SU-DHL-6 (cell line): ENCODE measurements around the gene SYT8.

Experiments used
- H2AFZ ChIP-seq: fragments of 200-600 bp; sonication (generic); 2 replicates; pipeline ENCODE4 v1.6.1; 2014; ENCODE audit warnings: low read depth, mild to moderate bottlenecking, moderate library complexity, mixed read lengths, antibody characterized with exemption, low read length; ENCODE audit not compliant: severe bottlenecking
- H3F3A ChIP-seq: fragments of 200-600 bp; shearing (Covaris generic); 2 replicates; pipeline ENCODE4 v1.6.0; 2016; ENCODE audit warnings: antibody characterized with exemption, mild to moderate bottlenecking; ENCODE audit not compliant: insufficient read depth
- H3K27ac ChIP-seq: fragments of 200-600 bp; sonication (generic); 2 replicates; pipeline ENCODE4 v1.5.1; 2016; ENCODE audit warnings: low read depth, mild to moderate bottlenecking, low read length, moderate library complexity, mixed read lengths
- H3K27me3 ChIP-seq: fragments of 200-600 bp; sonication (generic), shearing (Covaris generic); 2 replicates; pipeline ENCODE4 v1.6.0; 2014; ENCODE audit warnings: mild to moderate bottlenecking, low read length
- H3K36me3 ChIP-seq: fragments of 200-600 bp; sonication (generic); 2 replicates; pipeline ENCODE4 v1.6.1; 2014; ENCODE audit warnings: mild to moderate bottlenecking, low read length, mixed read lengths
- H3K4me2 ChIP-seq: fragments of 300-600, 200-600 bp; shearing (Covaris generic), sonication (generic); 2 replicates; pipeline ENCODE4 v1.6.0; 2014; ENCODE audit warnings: low read length, low read depth, mild to moderate bottlenecking; ENCODE audit not compliant: poor library complexity, severe bottlenecking
- H3K4me3 ChIP-seq: fragments of 200-600 bp; sonication (generic); 2 replicates; pipeline ENCODE4 v1.5.1; 2014; ENCODE audit warnings: antibody characterized with exemption, low read length, mild to moderate bottlenecking, mixed read lengths; ENCODE audit not compliant: insufficient read depth, poor library complexity, severe bottlenecking
- H3K79me2 ChIP-seq: fragments of 200-600 bp; sonication (generic); 2 replicates; pipeline ENCODE4 v1.6.1; 2014; ENCODE audit warnings: mild to moderate bottlenecking, low read length, moderate library complexity; ENCODE audit not compliant: insufficient read depth
- H3K9ac ChIP-seq: fragments of 200-600 bp; sonication (generic); 2 replicates; pipeline ENCODE4 v1.7.0; 2014; ENCODE audit warnings: mild to moderate bottlenecking, low read length
- H3K9me2 ChIP-seq: fragments of 200-600 bp; sonication (generic); replicated peaks from 2 replicates; pipeline ENCODE4 v1.6.1; 2014; ENCODE audit warnings: low read length; ENCODE audit not compliant: insufficient read depth
- H3K9me3 ChIP-seq: fragments of 200-600 bp; sonication (generic); 2 replicates; pipeline ENCODE4 v1.6.1; 2014; ENCODE audit warnings: low read length, mixed read lengths; ENCODE audit not compliant: insufficient read depth
- H4K20me1 ChIP-seq: fragments of 200-600 bp; sonication (generic); 2 replicates; pipeline ENCODE4 v1.6.1; 2014; ENCODE audit warnings: low read depth, mild to moderate bottlenecking, antibody characterized with exemption, low read length, moderate library complexity, mixed read lengths
- EZH2phosphoT487 ChIP-seq: fragments of 200-600 bp; sonication (generic), shearing (Covaris generic); conservative IDR thresholded peaks from 2 replicates; pipeline ENCODE4 v1.6.1; 2018; ENCODE audit warnings: mild to moderate bottlenecking, antibody characterized with exemption, low read length, moderate library complexity, mixed read lengths
- TF ChIP-seq, protein P1 (sequence below): fragments of 200-600 bp; sonication (generic); IDR thresholded peaks from one replicate; pipeline ENCODE4 v1.5.1; 2017; ENCODE audit warnings: antibody characterized with exemption, mild to moderate bottlenecking, low read length, moderate library complexity; ENCODE audit not compliant: insufficient read depth, poor library complexity, severe bottlenecking

The SYT8 gene

DNA sequence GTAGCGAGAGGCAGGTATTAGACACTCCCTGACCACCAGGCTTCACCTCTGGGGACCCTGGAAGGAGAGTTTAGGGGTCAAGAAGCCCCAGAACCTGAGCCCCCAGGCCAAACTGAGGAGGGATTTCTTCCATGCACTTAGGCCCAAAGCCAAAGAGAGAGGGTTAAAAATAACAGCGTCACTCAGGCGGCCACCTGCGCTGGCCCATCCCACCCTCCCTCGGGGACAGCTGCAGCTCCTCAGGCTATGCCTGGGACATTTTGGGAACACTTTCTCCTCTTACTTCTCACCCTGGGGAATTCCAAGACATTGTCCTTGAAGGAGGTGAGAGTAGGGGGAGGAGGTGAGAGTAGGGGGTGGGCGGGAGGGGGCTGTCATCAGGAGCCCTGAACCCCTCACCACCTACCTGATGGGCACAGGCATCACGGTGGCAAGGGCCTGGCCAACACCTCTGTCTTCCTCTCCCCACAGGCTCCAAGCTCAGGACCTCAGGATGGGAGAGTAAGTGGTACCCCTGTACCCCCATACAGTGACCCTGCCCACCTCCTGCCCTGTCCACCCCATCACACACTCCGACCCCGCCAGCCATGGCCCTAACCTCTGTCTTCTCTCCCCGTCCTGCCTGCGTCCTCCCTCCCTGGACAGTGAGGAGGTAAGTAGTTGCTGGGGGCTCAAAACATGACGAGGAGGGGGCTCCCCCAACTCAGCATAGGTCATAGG, 4.6 kb downstream of the SYT8 start:
- Histone ChIP-seq H3K9me3 (no peaks in the 10 kb centered on the region), H3K27ac (peak overlapping the region; percentile 64; the same call in 1 of the 2 replicates), H3K79me2 (no peaks in the 10 kb centered on the region), H3F3A (no peaks in the 10 kb centered on the region), H4K20me1 (no peaks in the 10 kb centered on the region), H3K27me3 (no peaks in the 10 kb centered on the region), H3K4me3 (no peak overlapping the region), H3K36me3 (no peaks in the 10 kb centered on the region), H3K4me2 (peak overlapping the region; percentile 32), H3K9me2 (no peaks in the 10 kb centered on the region), H3K9ac (no peak overlapping the region), H2AFZ (no peak overlapping the region)
- TF ChIP-seq, protein P1, sequence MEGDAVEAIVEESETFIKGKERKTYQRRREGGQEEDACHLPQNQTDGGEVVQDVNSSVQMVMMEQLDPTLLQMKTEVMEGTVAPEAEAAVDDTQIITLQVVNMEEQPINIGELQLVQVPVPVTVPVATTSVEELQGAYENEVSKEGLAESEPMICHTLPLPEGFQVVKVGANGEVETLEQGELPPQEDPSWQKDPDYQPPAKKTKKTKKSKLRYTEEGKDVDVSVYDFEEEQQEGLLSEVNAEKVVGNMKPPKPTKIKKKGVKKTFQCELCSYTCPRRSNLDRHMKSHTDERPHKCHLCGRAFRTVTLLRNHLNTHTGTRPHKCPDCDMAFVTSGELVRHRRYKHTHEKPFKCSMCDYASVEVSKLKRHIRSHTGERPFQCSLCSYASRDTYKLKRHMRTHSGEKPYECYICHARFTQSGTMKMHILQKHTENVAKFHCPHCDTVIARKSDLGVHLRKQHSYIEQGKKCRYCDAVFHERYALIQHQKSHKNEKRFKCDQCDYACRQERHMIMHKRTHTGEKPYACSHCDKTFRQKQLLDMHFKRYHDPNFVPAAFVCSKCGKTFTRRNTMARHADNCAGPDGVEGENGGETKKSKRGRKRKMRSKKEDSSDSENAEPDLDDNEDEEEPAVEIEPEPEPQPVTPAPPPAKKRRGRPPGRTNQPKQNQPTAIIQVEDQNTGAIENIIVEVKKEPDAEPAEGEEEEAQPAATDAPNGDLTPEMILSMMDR: no peak
- no peak for TF ChIP-seq EZH2phosphoT487

- Histone ChIP-seq H3K9me2 (no peaks in the 10 kb centered on the region), H3K4me3 (no peak overlapping the region), H3K79me2 (no peaks in the 10 kb centered on the region), H3K9ac (peak overlapping the region; percentile 31), H2AFZ (no peak overlapping the region), H3K9me3 (no peaks in the 10 kb centered on the region), H4K20me1 (no peaks in the 10 kb centered on the region), H3K27me3 (no peaks in the 10 kb centered on the region), H3K27ac (peak overlapping the region; percentile 64), H3K36me3 (no peaks in the 10 kb centered on the region), H3K4me2 (peak overlapping the region; percentile 32), H3F3A (no peaks in the 10 kb centered on the region)
- TF ChIP-seq EZH2phosphoT487: no peak
- TF ChIP-seq, protein P1: peak; percentile 12
These were observed 5.4 kb downstream of the SYT8 start for GRCh38 chr11:1839924-1840779.

DNA sequence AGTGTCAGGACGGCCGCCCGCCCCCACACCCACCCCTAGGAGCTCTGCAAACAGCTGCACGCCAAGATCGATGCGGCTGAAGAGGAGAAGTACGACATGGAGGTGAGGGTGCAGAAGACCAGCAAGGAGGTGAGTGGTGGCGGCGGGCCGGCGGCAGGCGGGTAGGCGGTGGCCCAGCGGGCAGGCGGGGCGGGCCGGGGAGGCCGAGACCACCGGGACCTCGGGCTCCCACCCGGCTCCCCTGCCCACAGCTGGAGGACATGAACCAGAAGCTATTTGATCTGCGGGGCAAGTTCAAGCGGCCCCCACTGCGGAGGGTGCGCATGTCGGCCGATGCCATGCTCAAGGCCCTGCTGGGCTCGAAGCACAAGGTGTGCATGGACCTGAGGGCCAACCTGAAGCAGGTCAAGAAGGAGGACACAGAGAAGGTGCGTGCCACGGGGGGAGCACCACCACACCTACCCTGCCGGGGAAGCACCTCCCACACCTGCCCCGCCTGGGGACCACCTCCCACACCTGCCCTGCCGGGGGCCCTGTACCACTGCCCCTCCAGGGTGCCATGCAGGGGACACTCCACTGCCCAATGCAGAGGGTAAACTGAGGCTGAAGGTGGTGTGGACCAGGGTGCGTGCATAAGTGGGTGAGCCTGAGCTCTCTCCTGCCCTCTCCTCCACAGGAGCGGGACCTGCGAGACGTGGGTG, 6.1 kb downstream of the SYT8 start:
- peak overlapping the region; percentile 64; the same call in 1 of the 2 replicates for H3K27ac ChIP-seq
- TF ChIP-seq, protein P1: no peak
- TF ChIP-seq EZH2phosphoT487: no peak
- H2AFZ ChIP-seq: no peak overlapping the region
- no peaks in the 10 kb centered on the region for H3K79me2 ChIP-seq
- 0 out of 2 replicates have a peak overlapping the region, but pooled peaks have one; percentile 31 for H3K9ac ChIP-seq
- H3F3A ChIP-seq: 0 out of 2 replicates have a peak, but pooled peaks cover 4% of the 10 kb centered on the region
- no peak overlapping the region for H3K4me3 ChIP-seq
- H3K27me3 ChIP-seq: no peaks in the 10 kb centered on the region
- H4K20me1 ChIP-seq: no peaks in the 10 kb centered on the region
- H3K9me3 ChIP-seq: no peaks in the 10 kb centered on the region
- H3K36me3 ChIP-seq: no peaks in the 10 kb centered on the region
- H3K4me2 ChIP-seq: peak overlapping the region; percentile 32
- H3K9me2 ChIP-seq: no peaks in the 10 kb centered on the region
